ENCODE data around the gene DCTD.
A peak's percentile ranks its signal among the peaks of the same experiment; 100 is the strongest.

DCTD gene

GRCh38 chr4:182917182-182918043, at the start of gene DCTD:
DCTD (minus strand) TSS chr4:182917386; CDS start chr4:182915568, 1,818 bp downstream.
- Histone ChIP-seq H3K4me1 (ENCODE audit: control insufficient read depth, insufficient read depth, low read length) (peaks cover 13% of the 10 kb centered on the region), H3K9me3 (ENCODE audit: control insufficient read depth in 2 of 2, low read length in 2 of 2) (no peaks in the 10 kb centered on the region), H3K4me3 (ENCODE audit: low read length in 2 of 2) (peak within 1 kb of the TSS; percentile 81 to 85), H3K9ac (ENCODE audit: low read length in 2 of 2) (peak within 1 kb of the TSS; percentile 86 to 87), H3K27ac (ENCODE audit: low read length) (peak within 1 kb of the TSS; percentile 86), H3K27me3 (ENCODE audit: control insufficient read depth in 1 of 2, insufficient read depth in 2 of 2, low read length in 2 of 2) (no peaks in the 10 kb centered on the region), H3K36me3 (ENCODE audit: control insufficient read depth in 2 of 2, insufficient read depth in 2 of 2, low read length in 2 of 2) (peaks cover 12 to 16% of the 10 kb centered on the region in 2 donors)

GRCh38 chr4:182960746-182961145, 43.6 kb upstream of the DCTD start:
- no peaks in the 10 kb centered on the region for H3K4me1 ChIP-seq (ENCODE audit: control insufficient read depth, insufficient read depth, low read length)
- H3K9me3 ChIP-seq (ENCODE audit: control insufficient read depth in 2 of 2, low read length in 2 of 2), result peaks cover 0 to 7% of the 10 kb centered on the region in 2 donors
- no peak overlapping the region for H3K27ac ChIP-seq (ENCODE audit: low read length)
- no peak overlapping the region for H3K9ac ChIP-seq (ENCODE audit: low read length in 2 of 2)
- no peaks in the 10 kb centered on the region for H3K36me3 ChIP-seq (ENCODE audit: control insufficient read depth in 2 of 2, insufficient read depth in 2 of 2, low read length in 2 of 2)
- H3K4me3 ChIP-seq (ENCODE audit: low read length in 2 of 2), result no peak overlapping the region
- H3K27me3 ChIP-seq (ENCODE audit: control insufficient read depth in 1 of 2, insufficient read depth in 2 of 2, low read length in 2 of 2), result no peaks in the 10 kb centered on the region

- no peaks in the 10 kb centered on the region for H3K4me1 ChIP-seq (ENCODE audit: control insufficient read depth, insufficient read depth, low read length)
- no peak overlapping the region for H3K27ac ChIP-seq (ENCODE audit: low read length)
- no peaks in the 10 kb centered on the region for H3K36me3 ChIP-seq (ENCODE audit: control insufficient read depth in 2 of 2, insufficient read depth in 2 of 2, low read length in 2 of 2)
- H3K9ac ChIP-seq (ENCODE audit: low read length in 2 of 2), result no peak overlapping the region
- no peak overlapping the region for H3K4me3 ChIP-seq (ENCODE audit: low read length in 2 of 2)
- H3K27me3 ChIP-seq (ENCODE audit: control insufficient read depth in 1 of 2, insufficient read depth in 2 of 2, low read length in 2 of 2), result no peaks in the 10 kb centered on the region
- H3K9me3 ChIP-seq (ENCODE audit: control insufficient read depth in 2 of 2, low read length in 2 of 2), result peaks cover 0 to 7% of the 10 kb centered on the region in 2 donors
These were observed 43.0 kb upstream of the DCTD start for GRCh38 chr4:182960228-182960627.

DNA sequence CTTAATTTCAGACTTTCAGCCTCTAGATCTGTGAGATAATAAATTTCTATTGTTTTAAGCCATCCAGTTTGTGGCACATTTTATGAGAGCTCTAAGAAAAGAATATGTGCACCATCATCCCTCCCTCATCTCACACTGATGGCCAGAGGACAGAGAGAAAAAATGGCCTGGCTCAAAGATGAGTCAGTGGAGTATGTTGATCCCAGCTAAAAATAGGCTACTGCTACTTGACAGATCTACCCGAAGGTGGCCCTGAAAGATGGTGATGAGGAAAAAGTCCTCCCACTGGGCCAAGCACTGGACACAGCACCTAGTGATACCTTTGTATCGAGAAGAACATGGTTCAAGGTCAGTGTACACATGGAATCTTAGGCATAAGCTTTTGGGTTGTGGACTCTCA, 38.2 kb upstream of the DCTD start:
- no peak overlapping the region for H3K4me3 ChIP-seq (ENCODE audit: low read length in 2 of 2)
- no peaks in the 10 kb centered on the region for H3K4me1 ChIP-seq (ENCODE audit: control insufficient read depth, insufficient read depth, low read length)
- no peak overlapping the region for H3K9ac ChIP-seq (ENCODE audit: low read length in 2 of 2)
- no peaks in the 10 kb centered on the region for H3K36me3 ChIP-seq (ENCODE audit: control insufficient read depth in 2 of 2, insufficient read depth in 2 of 2, low read length in 2 of 2)
- H3K9me3 ChIP-seq (ENCODE audit: control insufficient read depth in 2 of 2, low read length in 2 of 2), result peaks cover 0 to 7% of the 10 kb centered on the region in 2 donors
- H3K27me3 ChIP-seq (ENCODE audit: control insufficient read depth in 1 of 2, insufficient read depth in 2 of 2, low read length in 2 of 2), result no peaks in the 10 kb centered on the region
- no peak overlapping the region for H3K27ac ChIP-seq (ENCODE audit: low read length)

- H3K36me3 ChIP-seq (ENCODE audit: control insufficient read depth in 2 of 2, insufficient read depth in 2 of 2, low read length in 2 of 2), result no peaks in the 10 kb centered on the region
- no peaks in the 10 kb centered on the region for H3K4me1 ChIP-seq (ENCODE audit: control insufficient read depth, insufficient read depth, low read length)
- H3K27me3 ChIP-seq (ENCODE audit: control insufficient read depth in 1 of 2, insufficient read depth in 2 of 2, low read length in 2 of 2), result peaks cover 0 to 3% of the 10 kb centered on the region in 2 donors
- H3K27ac ChIP-seq (ENCODE audit: low read length), result no peak overlapping the region
- H3K4me3 ChIP-seq (ENCODE audit: low read length in 2 of 2), result no peak overlapping the region
- H3K9ac ChIP-seq (ENCODE audit: low read length in 2 of 2), result no peak overlapping the region
- no peaks in the 10 kb centered on the region for H3K9me3 ChIP-seq (ENCODE audit: control insufficient read depth in 2 of 2, low read length in 2 of 2)
These were observed 27.5 kb upstream of the DCTD start for GRCh38 chr4:182944484-182945213.

- no peak overlapping the region for H3K9ac ChIP-seq (ENCODE audit: low read length in 2 of 2)
- H3K36me3 ChIP-seq (ENCODE audit: control insufficient read depth in 2 of 2, insufficient read depth in 2 of 2, low read length in 2 of 2), result no peaks in the 10 kb centered on the region
- H3K27ac ChIP-seq (ENCODE audit: low read length), result no peak overlapping the region
- H3K4me1 ChIP-seq (ENCODE audit: control insufficient read depth, insufficient read depth, low read length), result no peaks in the 10 kb centered on the region
- H3K4me3 ChIP-seq (ENCODE audit: low read length in 2 of 2), result no peak overlapping the region
- no peaks in the 10 kb centered on the region for H3K9me3 ChIP-seq (ENCODE audit: control insufficient read depth in 2 of 2, low read length in 2 of 2)
- H3K27me3 ChIP-seq (ENCODE audit: control insufficient read depth in 1 of 2, insufficient read depth in 2 of 2, low read length in 2 of 2), result peaks cover 0 to 3% of the 10 kb centered on the region in 2 donors
These were observed 22.5 kb upstream of the DCTD start for GRCh38 chr4:182939680-182940079.

DNA sequence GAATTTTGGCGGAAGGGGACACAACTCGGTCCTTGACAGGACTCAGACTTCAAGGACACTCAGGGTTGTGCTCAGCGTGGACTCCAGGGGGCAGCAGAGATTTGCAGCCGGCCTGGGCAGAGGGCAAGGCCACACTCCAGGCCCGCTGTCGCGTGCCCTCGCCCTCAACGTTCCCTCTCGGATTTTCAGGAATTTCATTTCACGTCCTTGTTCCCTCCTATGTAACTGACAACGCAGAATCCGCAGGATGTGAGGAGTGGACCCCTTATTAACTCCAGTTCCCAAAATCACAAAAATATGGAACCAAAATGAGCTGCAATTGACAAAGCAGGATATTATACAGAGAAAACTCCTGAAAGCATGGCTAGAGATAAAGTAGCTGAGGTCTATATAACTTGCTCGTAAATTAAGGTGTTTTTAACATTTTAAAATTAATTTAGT, 21.0 kb upstream of the DCTD start:
- H3K9me3 ChIP-seq (ENCODE audit: control insufficient read depth in 2 of 2, low read length in 2 of 2), result no peaks in the 10 kb centered on the region
- H3K4me3 ChIP-seq (ENCODE audit: low read length in 2 of 2), result no peak overlapping the region
- no peak overlapping the region for H3K27ac ChIP-seq (ENCODE audit: low read length)
- peak overlapping the region in 1 of 2 donors; percentile 6 for H3K9ac ChIP-seq (ENCODE audit: low read length in 2 of 2)
- peaks cover 0 to 3% of the 10 kb centered on the region in 2 donors for H3K27me3 ChIP-seq (ENCODE audit: control insufficient read depth in 1 of 2, insufficient read depth in 2 of 2, low read length in 2 of 2)
- no peaks in the 10 kb centered on the region for H3K4me1 ChIP-seq (ENCODE audit: control insufficient read depth, insufficient read depth, low read length)
- H3K36me3 ChIP-seq (ENCODE audit: control insufficient read depth in 2 of 2, insufficient read depth in 2 of 2, low read length in 2 of 2), result no peaks in the 10 kb centered on the region

- no peak overlapping the region for H3K9ac ChIP-seq (ENCODE audit: low read length in 2 of 2)
- H3K4me1 ChIP-seq (ENCODE audit: control insufficient read depth, insufficient read depth, low read length), result no peaks in the 10 kb centered on the region
- H3K4me3 ChIP-seq (ENCODE audit: low read length in 2 of 2), result no peak overlapping the region
- H3K27me3 ChIP-seq (ENCODE audit: control insufficient read depth in 1 of 2, insufficient read depth in 2 of 2, low read length in 2 of 2), result peaks cover 0 to 3% of the 10 kb centered on the region in 2 donors
- no peak overlapping the region for H3K27ac ChIP-seq (ENCODE audit: low read length)
- no peaks in the 10 kb centered on the region for H3K36me3 ChIP-seq (ENCODE audit: control insufficient read depth in 2 of 2, insufficient read depth in 2 of 2, low read length in 2 of 2)
- no peaks in the 10 kb centered on the region for H3K9me3 ChIP-seq (ENCODE audit: control insufficient read depth in 2 of 2, low read length in 2 of 2)
These were observed 20.4 kb upstream of the DCTD start for GRCh38 chr4:182937268-182938204.

- Histone ChIP-seq H3K27ac (ENCODE audit: low read length) (no peak overlapping the region), H3K27me3 (ENCODE audit: control insufficient read depth in 1 of 2, insufficient read depth in 2 of 2, low read length in 2 of 2) (no peaks in the 10 kb centered on the region), H3K4me1 (ENCODE audit: control insufficient read depth, insufficient read depth, low read length) (no peaks in the 10 kb centered on the region), H3K9me3 (ENCODE audit: control insufficient read depth in 2 of 2, low read length in 2 of 2) (no peaks in the 10 kb centered on the region), H3K36me3 (ENCODE audit: control insufficient read depth in 2 of 2, insufficient read depth in 2 of 2, low read length in 2 of 2) (no peaks in the 10 kb centered on the region), H3K4me3 (ENCODE audit: low read length in 2 of 2) (no peak overlapping the region), H3K9ac (ENCODE audit: low read length in 2 of 2) (no peak overlapping the region)
These were observed 15.5 kb upstream of the DCTD start for GRCh38 chr4:182932651-182933050.

- Histone ChIP-seq H3K4me3 (ENCODE audit: low read length in 2 of 2) (no peak overlapping the region), H3K36me3 (ENCODE audit: control insufficient read depth in 2 of 2, insufficient read depth in 2 of 2, low read length in 2 of 2) (no peaks in the 10 kb centered on the region), H3K9me3 (ENCODE audit: control insufficient read depth in 2 of 2, low read length in 2 of 2) (no peaks in the 10 kb centered on the region)
These were observed 14.6 kb upstream of the DCTD start for GRCh38 chr4:182931691-182932345.

More at GRCh38 chr4:182931691-182932345, 14.6 kb upstream of the DCTD start:
- no peak overlapping the region for H3K27ac ChIP-seq (ENCODE audit: low read length)
- H3K9ac ChIP-seq (ENCODE audit: low read length in 2 of 2), result no peak overlapping the region
- no peaks in the 10 kb centered on the region for H3K4me1 ChIP-seq (ENCODE audit: control insufficient read depth, insufficient read depth, low read length)
- no peaks in the 10 kb centered on the region for H3K27me3 ChIP-seq (ENCODE audit: control insufficient read depth in 1 of 2, insufficient read depth in 2 of 2, low read length in 2 of 2)

All from stomach smooth muscle (tissue), 2 donors.